T-cell (primary cell): Measurements from ENCODE around the gene CES1. TPM values are rescaled to one million over a fixed set of nuclear protein-coding genes. Genes with fewer than 3 reads are reported as not detected.
"Not testable (repeated sequence)": the region's sequence is repeated elsewhere in the genome, so short reads cannot be mapped to it uniquely, and the experiment has no call there.

Experiments used
- ATAC-seq, 4 experiments: fragments of 200-7000 bp in 3 of 4; fragments of 150-1000 bp in 1 of 4; cut with Tn5 transposase; replicated peaks in 1 of 4; 1 replicate in 3 of 4; 2 replicates in 1 of 4; pipeline ENCODE4 v1.10.0; 2021; ENCODE audit warnings: moderate library complexity in 3 of 4, mild to moderate bottlenecking in 2 of 4, moderate number of reproducible peaks in 1 of 4
- CTCF ChIA-PET, 2 donors: fragments of 300-600 bp; sonication (Branson Sonifier 250); formaldehyde crosslinking; loops; one replicate each; lab custom pipeline; 2022; ENCODE audit warnings: antibody characterized with exemption in 2 of 2; lab: Charles Lee
- POLR2A ChIA-PET, 2 donors: fragments of 300-600 bp; sonication (Branson Sonifier 250); formaldehyde crosslinking; loops; one replicate each; lab custom pipeline; 2022; ENCODE audit warnings: antibody characterized with exemption in 2 of 2; lab: Charles Lee
- DNase-seq, 35 experiments: peaks; one replicate each; pipeline versions ENCODE4 v3.0.0 to v3.0.0-alpha.2; 2013 to 2023
- H3K27ac ChIP-seq: one replicate; pipeline ENCODE4 v1.5.1; 2013; ENCODE audit warnings: low read length
- H3K27me3 ChIP-seq, 2 experiments: replicated peaks in 1 of 2; 1 replicate in 1 of 2; 2 replicates in 1 of 2; pipeline versions ENCODE4 v1.6.1 to v1.7.0; 2013; ENCODE audit warnings: low read length in 1 of 2, mixed read lengths in 1 of 2; ENCODE audit not compliant: control insufficient read depth in 2 of 2, insufficient read depth in 2 of 2; ENCODE audit errors: extremely low read depth in 1 of 2
- H3K36me3 ChIP-seq, 2 donors: 1 replicate in 1 of 2; 2 replicates in 1 of 2; pipeline versions ENCODE4 v1.6.1 to v1.7.0; 2013; ENCODE audit warnings: low read length in 1 of 2; ENCODE audit not compliant: control insufficient read depth in 2 of 2, insufficient read depth in 1 of 2; ENCODE audit errors: extremely low read depth in 1 of 2
- H3K4me1 ChIP-seq, 2 experiments: 1 replicate in 1 of 2; 2 replicates in 1 of 2; pipeline versions ENCODE4 v1.6.1 to v1.7.0; 2013; ENCODE audit warnings: low read length in 2 of 2, mixed read lengths in 1 of 2; ENCODE audit not compliant: insufficient read depth in 2 of 2, control insufficient read depth in 1 of 2; ENCODE audit errors: extremely low read depth in 1 of 2
- H3K4me3 ChIP-seq, 2 donors: 1 replicate in 1 of 2; 2 replicates in 1 of 2; pipeline versions ENCODE4 v1.5.1 to v1.7.0; 2013; ENCODE audit warnings: mild to moderate bottlenecking in 2 of 2, low read length in 1 of 2, moderate library complexity in 1 of 2; ENCODE audit not compliant: control insufficient read depth in 1 of 2; ENCODE audit errors: extremely low read depth in 1 of 2
- H3K9me3 ChIP-seq: 2 replicates; pipeline ENCODE4 v1.7.0; 2013
- H3K27ac Mint-ChIP-seq, 2 donors: one replicate each; pipeline ENCODE4 v1.8.0; 2020 to 2021; ENCODE audit warnings: mild to moderate bottlenecking in 2 of 2, mixed read lengths in 2 of 2
- H3K27me3 Mint-ChIP-seq, 2 donors: one replicate each; pipeline ENCODE4 v1.8.0; 2021 to 2022; ENCODE audit warnings: mixed read lengths in 2 of 2
- H3K36me3 Mint-ChIP-seq: one replicate; pipeline ENCODE4 v1.8.0; 2021; ENCODE audit warnings: mixed read lengths
- H3K4me1 Mint-ChIP-seq, 3 donors: one replicate each; pipeline ENCODE4 v1.8.0; 2020 to 2022; ENCODE audit warnings: mixed read lengths in 3 of 3, mild to moderate bottlenecking in 1 of 3
- H3K4me3 Mint-ChIP-seq, 3 donors: one replicate each; pipeline ENCODE4 v1.8.0; 2020 to 2022; ENCODE audit warnings: mild to moderate bottlenecking in 3 of 3, mixed read lengths in 3 of 3, moderate library complexity in 3 of 3
- H3K9me3 Mint-ChIP-seq, 3 donors: one replicate each; pipeline ENCODE4 v1.8.0; 2020 to 2022; ENCODE audit warnings: mixed read lengths in 3 of 3
- WGBS: methylation state at CpG from one replicate; pipeline ENCODE4 v1.1.5; 2013; ENCODE audit warnings: missing lambda C conversion rate; ENCODE audit not compliant: insufficient coverage; 5-methylcytosine and 5-hydroxymethylcytosine counted together
- total RNA-seq, 35 experiments: library from RNA in 6 of 35; stranded (reverse) in 6 of 35; fragments of 120-200 nt in 1 of 35; gene quantifications; one replicate each; pipeline versions ENCODE4 v1.2.1 to v1.2.4 and lab custom pipeline; 2013 to 2026

Gene CES1
- total RNA-seq, 5 donors from 2014 or later (not counting 1 experiment from before 2014, with no cell fraction given), result 0.79 to 3.3 (median 1.4) TPM

DNA sequence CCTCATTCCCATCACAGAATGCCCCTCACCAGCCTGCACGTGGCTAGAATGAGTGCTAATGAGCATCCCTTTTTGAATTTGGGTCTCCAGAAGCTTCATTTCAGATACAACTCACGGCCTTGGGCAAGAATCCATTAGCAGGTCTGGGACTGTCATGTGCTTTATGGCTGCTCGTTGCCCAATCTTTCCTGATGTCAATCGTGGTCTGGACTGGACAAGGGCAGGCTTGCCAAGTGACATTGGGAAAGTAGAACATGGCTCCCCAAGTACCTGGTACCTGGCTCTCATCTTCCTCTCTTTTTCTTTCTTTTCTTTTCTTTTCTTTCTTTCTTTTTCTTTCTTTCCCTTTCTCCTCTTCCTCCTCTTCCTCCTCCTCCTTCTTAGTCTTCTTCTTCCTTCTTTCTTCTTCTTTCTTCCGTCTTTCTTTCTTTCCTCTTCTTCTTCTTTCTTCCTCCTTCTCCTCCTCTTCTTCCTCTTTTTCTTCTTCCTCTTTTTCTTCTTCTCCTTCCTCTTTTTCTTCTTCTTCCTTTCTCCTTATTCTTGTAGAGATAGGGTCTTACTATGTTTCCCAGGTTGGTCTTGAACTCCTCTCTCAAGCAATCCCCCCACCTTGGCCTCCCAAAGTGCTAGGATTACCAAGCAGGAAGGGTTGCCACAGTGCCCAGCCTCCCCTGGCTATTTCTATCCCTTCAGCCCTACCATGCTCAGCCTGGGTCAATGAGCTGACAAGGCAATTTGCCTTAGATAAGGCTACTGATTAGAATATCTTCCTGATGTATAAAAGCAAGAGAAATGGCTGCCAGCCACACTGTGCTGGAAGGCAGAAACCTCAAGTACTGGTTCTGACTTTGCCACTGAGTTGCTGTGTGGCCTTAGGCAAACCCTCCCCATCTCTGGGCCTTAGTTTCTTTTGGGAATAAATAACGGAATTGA lies 75.0 kb downstream of the CES1 start:
- H3K27me3 ChIP-seq, result peaks cover 0 to 13% of the 10 kb centered on the region in 2 experiments
- CTCF ChIA-PET, H3K36me3 ChIP-seq, H3K36me3 Mint-ChIP-seq, H3K9me3 ChIP-seq, H3K27ac ChIP-seq, H3K4me3 ChIP-seq, DNase-seq, POLR2A ChIA-PET, ATAC-seq, H3K27ac Mint-ChIP-seq, H3K4me3 Mint-ChIP-seq: not testable (repeated sequence)
- 38% methylated on average over 3 of the region's 6 CpGs for WGBS
- H3K27me3 Mint-ChIP-seq, result peaks cover 12 to 16% of the 10 kb centered on the region in 2 donors
- H3K4me1 ChIP-seq, result peaks cover 0 to 15% of the 10 kb centered on the region in 2 experiments
- peaks cover 4 to 12% (median 6%) of the 10 kb centered on the region in 3 donors for H3K9me3 Mint-ChIP-seq
- H3K4me1 Mint-ChIP-seq, result peaks cover 7 to 15% (median 10%) of the 10 kb centered on the region in 3 donors

DNA sequence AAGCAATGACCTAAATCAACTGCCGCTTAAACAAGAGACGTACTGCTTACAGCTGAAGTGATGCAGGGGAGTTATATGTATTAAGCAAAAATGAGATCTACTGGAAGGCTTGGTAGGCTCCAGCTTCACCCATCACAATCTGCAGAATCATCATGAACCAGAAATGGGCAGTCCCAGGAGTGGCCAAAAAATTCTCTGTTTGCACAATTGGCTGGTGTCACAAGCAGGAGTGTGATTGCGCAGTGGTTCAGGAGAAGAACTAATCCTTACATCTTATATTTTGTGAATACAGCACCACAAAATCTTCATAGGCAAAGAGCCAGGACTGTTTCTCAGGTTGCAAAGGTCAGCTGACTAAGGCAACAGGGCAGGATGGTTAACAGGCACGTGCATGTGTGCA lies 75.9 kb downstream of the CES1 start:
- Mint-ChIP-seq H3K9me3 (peaks cover 11 to 21% (median 15%) of the 10 kb centered on the region in 3 donors), H3K36me3 (peaks cover 7% of the 10 kb centered on the region), H3K4me3 (no peak overlapping the region), H3K4me1 (peaks cover 16 to 23% (median 17%) of the 10 kb centered on the region in 3 donors), H3K27ac (no peak overlapping the region), H3K27me3 (peaks cover 8 to 11% of the 10 kb centered on the region in 2 donors)
- no peak for ATAC-seq
- no peak overlapping the region for H3K27ac ChIP-seq
- ChIA-PET CTCF (no interaction called here), POLR2A (no interaction called here)
- H3K9me3 ChIP-seq, result no peaks in the 10 kb centered on the region
- 88% methylated on average over 1 of the region's 4 CpGs for WGBS
- H3K4me3 ChIP-seq, result no peak overlapping the region
- DNase-seq, result no peak
- peaks cover 0 to 16% of the 10 kb centered on the region in 2 experiments for H3K4me1 ChIP-seq
- H3K36me3 ChIP-seq, result no peaks in the 10 kb centered on the region
- peaks cover 0 to 13% of the 10 kb centered on the region in 2 experiments for H3K27me3 ChIP-seq

DNA sequence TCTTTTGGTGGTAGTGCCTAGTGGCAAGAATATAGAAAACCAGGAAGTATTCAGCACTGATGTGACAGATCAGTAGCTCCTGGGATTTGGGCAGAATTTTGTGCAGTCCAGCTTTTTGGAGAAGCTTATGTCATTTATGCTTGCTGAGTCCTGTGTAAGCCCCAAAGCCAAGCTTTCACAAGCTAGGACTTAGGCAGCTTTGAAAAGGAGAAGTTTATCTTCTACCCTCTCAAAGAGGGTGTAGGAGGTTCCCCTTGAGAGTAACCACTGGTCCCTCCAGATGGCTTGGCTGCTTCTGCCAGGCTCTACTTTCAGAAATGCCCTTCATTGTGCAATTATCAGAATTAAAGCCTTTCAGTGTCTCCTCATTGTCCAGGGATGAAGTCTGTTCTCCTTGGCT lies 78.8 kb downstream of the CES1 start:
- ATAC-seq, result no peak
- peak overlapping the region; percentile 45 to 86 for H3K27ac Mint-ChIP-seq
- no peak for DNase-seq

DNA sequence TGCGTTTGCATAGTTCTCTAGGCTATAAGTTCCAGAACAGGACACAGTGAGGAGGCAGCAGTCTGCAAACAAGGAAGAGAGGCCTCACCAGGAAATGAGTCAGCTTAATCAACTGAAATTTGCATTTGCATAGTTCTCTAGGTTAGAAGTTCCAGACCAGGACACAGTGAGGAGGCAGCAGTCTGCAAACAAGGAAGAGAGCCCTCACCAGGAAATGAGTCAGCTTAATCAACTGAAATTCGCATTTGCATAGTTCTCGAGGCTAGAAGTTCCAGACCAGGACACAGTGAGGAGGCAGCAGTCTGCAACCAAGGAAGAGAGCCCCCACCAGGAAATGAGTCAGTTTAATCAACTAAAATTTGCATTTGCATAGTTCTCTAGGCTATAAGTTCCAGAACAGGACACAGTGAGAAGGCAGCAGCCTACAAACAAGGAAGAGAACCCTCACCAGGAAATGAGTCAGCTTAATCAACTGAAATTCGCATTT lies 79.7 kb downstream of the CES1 start:
- peak in 1 of 35 experiments; percentile 17 for DNase-seq
- peaks cover 0 to 16% of the 10 kb centered on the region in 2 experiments for H3K4me1 ChIP-seq
- H3K36me3 Mint-ChIP-seq, H3K4me3 ChIP-seq, H3K27me3 Mint-ChIP-seq, CTCF ChIA-PET, H3K9me3 ChIP-seq, H3K36me3 ChIP-seq, ATAC-seq, POLR2A ChIA-PET, H3K27me3 ChIP-seq: not testable (repeated sequence)
- H3K4me3 Mint-ChIP-seq, result peak overlapping the region in 2 of 3 donors; percentile 3 to 22
- peaks cover 13 to 21% (median 17%) of the 10 kb centered on the region in 3 donors for H3K9me3 Mint-ChIP-seq
- H3K4me1 Mint-ChIP-seq, result peaks cover 16 to 23% (median 17%) of the 10 kb centered on the region in 3 donors
- 5% methylated on average over 3 of the region's 4 CpGs for WGBS
- H3K27ac Mint-ChIP-seq, result peak overlapping the region; percentile 89 to 92
- H3K27ac ChIP-seq, result peak overlapping the region; percentile 71

More for the DNA sequence above, 78.8 kb downstream of the CES1 start:
- peaks cover 13 to 21% (median 17%) of the 10 kb centered on the region in 3 donors for H3K9me3 Mint-ChIP-seq
- peaks cover 0 to 16% of the 10 kb centered on the region in 2 experiments for H3K4me1 ChIP-seq
- H3K9me3 ChIP-seq, result no peaks in the 10 kb centered on the region
- ChIA-PET CTCF (no interaction called here), POLR2A (no interaction called here)
- no peak overlapping the region for H3K4me3 ChIP-seq
- no peak overlapping the region for H3K4me3 Mint-ChIP-seq
- no peaks in the 10 kb centered on the region for H3K36me3 ChIP-seq
- peak overlapping the region; percentile 71 for H3K27ac ChIP-seq
- peaks cover 16 to 23% (median 17%) of the 10 kb centered on the region in 3 donors for H3K4me1 Mint-ChIP-seq
- peaks cover 7% of the 10 kb centered on the region for H3K36me3 Mint-ChIP-seq
- peaks cover 0 to 3% of the 10 kb centered on the region in 2 experiments for H3K27me3 ChIP-seq
- H3K27me3 Mint-ChIP-seq, result peaks cover 0 to 6% of the 10 kb centered on the region in 2 donors

Other genes with a start within 250 kb of the CES1 start
- gene SLC6A2, start 177.1 kb downstream of the CES1 start, total RNA-seq, result not detected
- gene CES5A, start 42.3 kb upstream of the CES1 start, total RNA-seq, result not detected